ENCODE measurements around the gene STOML1. TPM values are rescaled to one million over a fixed set of nuclear protein-coding genes. Genes with fewer than 3 reads are reported as not detected.

The STOML1 gene
- total and polyA plus RNA-seq, 10 of the 15 experiments (the other 5 are each of a cell fraction or from before 2014, with no cell fraction given) = 0.14 to 13.6 (median 8.3) TPM

DNA sequence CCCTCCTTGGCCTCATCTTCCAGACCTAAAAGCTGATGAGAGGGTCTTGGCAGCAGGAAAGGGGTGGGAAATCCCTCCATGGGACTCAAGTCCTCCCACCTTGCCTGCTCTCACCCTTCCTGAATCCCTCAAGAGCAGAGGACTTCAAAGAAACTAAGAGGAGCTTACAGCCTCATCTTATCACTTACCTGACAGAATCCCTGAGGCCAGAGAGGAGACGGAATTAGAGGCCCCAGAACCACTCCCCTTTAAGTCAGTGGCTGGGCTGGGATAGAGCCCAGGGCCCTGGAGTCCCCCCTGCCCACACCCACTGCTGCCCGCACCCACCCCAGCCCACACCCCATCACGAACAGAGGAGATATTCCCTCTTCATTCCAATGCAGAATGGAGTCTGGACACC lies 50.6 kb downstream of the STOML1 start (continued):
- TF ChIP-seq IKZF1 (conservative IDR thresholded peaks at IDR 0.05) = no peak
- no peak for TF ChIP-seq FOXK2 (IDR thresholded peaks at IDR 0.05)
- no peak for TF ChIP-seq EGR1 (IDR thresholded peaks at IDR 0.05; ENCODE audit: borderline replicate concordance in 1 of 2, low read depth in 2 of 2, low read length in 2 of 2)
- no peak for TF ChIP-seq CBX3 (IDR thresholded peaks at IDR 0.05; ENCODE audit: borderline replicate concordance, low read depth)
- TF ChIP-seq EED (IDR thresholded peaks at IDR 0.05; ENCODE audit: low read depth) = no peak

DNA sequence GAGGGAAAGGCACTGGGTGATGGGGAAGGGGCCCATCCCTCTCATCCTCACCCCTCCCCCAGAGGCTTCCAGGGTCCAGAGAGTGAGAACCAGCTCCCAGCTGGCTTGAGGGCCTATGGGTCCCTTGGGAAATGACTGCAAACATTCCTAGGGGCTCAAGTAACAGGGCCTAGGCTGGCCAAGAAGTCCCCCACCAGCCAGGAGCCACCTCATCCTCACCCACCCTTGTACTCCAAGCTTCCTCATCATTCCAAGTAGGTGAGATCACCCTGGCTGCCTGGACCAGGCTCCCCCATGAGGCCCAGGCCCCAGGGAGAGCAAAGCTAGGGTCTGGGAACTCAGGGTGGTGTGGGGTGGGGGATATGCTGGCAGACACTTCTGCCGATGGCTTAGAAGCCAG lies 51.1 kb downstream of the STOML1 start:
- H3K79me2 ChIP-seq (ENCODE audit: control insufficient read depth, insufficient read depth, low read length) = no peaks in the 10 kb centered on the region
- TF ChIP-seq ZZZ3 (IDR thresholded peaks at IDR 0.05; ENCODE audit: control insufficient read depth, insufficient read length, low read depth) = no peak
- TF ChIP-seq TCF7 (IDR thresholded peaks at IDR 0.05; ENCODE audit: borderline replicate concordance) = no peak
- TF ChIP-seq TBL1XR1 (IDR thresholded peaks at IDR 0.05; ENCODE audit: low read depth, low read length) = no peak
- no peak for TF ChIP-seq SPI1 (IDR thresholded peaks at IDR 0.05; ENCODE audit: borderline replicate concordance, insufficient read depth, low read depth, low read length)
- no peak for TF ChIP-seq SMC3 (IDR thresholded peaks at IDR 0.05; ENCODE audit: borderline replicate concordance, low read length)
- TF ChIP-seq, protein P1, sequence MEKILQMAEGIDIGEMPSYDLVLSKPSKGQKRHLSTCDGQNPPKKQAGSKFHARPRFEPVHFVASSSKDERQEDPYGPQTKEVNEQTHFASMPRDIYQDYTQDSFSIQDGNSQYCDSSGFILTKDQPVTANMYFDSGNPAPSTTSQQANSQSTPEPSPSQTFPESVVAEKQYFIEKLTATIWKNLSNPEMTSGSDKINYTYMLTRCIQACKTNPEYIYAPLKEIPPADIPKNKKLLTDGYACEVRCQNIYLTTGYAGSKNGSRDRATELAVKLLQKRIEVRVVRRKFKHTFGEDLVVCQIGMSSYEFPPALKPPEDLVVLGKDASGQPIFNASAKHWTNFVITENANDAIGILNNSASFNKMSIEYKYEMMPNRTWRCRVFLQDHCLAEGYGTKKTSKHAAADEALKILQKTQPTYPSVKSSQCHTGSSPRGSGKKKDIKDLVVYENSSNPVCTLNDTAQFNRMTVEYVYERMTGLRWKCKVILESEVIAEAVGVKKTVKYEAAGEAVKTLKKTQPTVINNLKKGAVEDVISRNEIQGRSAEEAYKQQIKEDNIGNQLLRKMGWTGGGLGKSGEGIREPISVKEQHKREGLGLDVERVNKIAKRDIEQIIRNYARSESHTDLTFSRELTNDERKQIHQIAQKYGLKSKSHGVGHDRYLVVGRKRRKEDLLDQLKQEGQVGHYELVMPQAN (conservative IDR thresholded peaks at IDR 0.05) = no peak
- no peak for TF ChIP-seq NR2C1 (IDR thresholded peaks at IDR 0.05)
- TF ChIP-seq, protein P2, sequence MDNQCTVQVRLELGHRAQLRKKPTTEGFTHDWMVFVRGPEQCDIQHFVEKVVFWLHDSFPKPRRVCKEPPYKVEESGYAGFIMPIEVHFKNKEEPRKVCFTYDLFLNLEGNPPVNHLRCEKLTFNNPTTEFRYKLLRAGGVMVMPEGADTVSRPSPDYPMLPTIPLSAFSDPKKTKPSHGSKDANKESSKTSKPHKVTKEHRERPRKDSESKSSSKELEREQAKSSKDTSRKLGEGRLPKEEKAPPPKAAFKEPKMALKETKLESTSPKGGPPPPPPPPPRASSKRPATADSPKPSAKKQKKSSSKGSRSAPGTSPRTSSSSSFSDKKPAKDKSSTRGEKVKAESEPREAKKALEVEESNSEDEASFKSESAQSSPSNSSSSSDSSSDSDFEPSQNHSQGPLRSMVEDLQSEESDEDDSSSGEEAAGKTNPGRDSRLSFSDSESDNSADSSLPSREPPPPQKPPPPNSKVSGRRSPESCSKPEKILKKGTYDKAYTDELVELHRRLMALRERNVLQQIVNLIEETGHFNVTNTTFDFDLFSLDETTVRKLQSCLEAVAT (IDR thresholded peaks at IDR 0.05) = no peak
- TF ChIP-seq CBX5 (IDR thresholded peaks at IDR 0.05; ENCODE audit: low read depth) = no peak
- TF ChIP-seq NR2F1 (conservative IDR thresholded peaks at IDR 0.05) = no peak
- no peak for TF ChIP-seq SP1 (IDR thresholded peaks at IDR 0.05; ENCODE audit: low read depth, low read length)
- TF ChIP-seq BACH1 (IDR thresholded peaks at IDR 0.05; ENCODE audit: borderline replicate concordance) = no peak
- TF ChIP-seq ZBED1 (IDR thresholded peaks at IDR 0.05; ENCODE audit: borderline replicate concordance) = no peak
- TF ChIP-seq BRCA1 (IDR thresholded peaks at IDR 0.05; ENCODE audit: low read depth, low read length) = no peak
- no peak for TF ChIP-seq CHD1 (IDR thresholded peaks at IDR 0.05; ENCODE audit: low read depth, low read length)
- TF ChIP-seq, protein P3, sequence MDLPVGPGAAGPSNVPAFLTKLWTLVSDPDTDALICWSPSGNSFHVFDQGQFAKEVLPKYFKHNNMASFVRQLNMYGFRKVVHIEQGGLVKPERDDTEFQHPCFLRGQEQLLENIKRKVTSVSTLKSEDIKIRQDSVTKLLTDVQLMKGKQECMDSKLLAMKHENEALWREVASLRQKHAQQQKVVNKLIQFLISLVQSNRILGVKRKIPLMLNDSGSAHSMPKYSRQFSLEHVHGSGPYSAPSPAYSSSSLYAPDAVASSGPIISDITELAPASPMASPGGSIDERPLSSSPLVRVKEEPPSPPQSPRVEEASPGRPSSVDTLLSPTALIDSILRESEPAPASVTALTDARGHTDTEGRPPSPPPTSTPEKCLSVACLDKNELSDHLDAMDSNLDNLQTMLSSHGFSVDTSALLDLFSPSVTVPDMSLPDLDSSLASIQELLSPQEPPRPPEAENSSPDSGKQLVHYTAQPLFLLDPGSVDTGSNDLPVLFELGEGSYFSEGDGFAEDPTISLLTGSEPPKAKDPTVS (IDR thresholded peaks at IDR 0.05; ENCODE audit: low read depth, low read length) = no peak
- no peak for TF ChIP-seq MYB (IDR thresholded peaks at IDR 0.05; ENCODE audit: borderline replicate concordance, low read depth, low read length)
- H3K27ac ChIP-seq (ENCODE audit: control insufficient read depth, insufficient read depth) = no peak overlapping the region
- no peak overlapping the region for H2AFZ ChIP-seq (ENCODE audit: control insufficient read depth, low read depth, low read length)
- ChIA-PET SMC1A (ENCODE audit: uncharacterized antibody, unreplicated experiment) (no interaction called here), CTCF (no interaction called here), RAD21 (ENCODE audit: unreplicated experiment) (no interaction called here), POLR2A (no interaction called here)
- H3K36me3 ChIP-seq (ENCODE audit: control insufficient read depth in 2 of 2, insufficient read depth in 2 of 2, low read length in 1 of 2) = no peaks in the 10 kb centered on the region
- H3K9ac ChIP-seq (ENCODE audit: control insufficient read depth, insufficient read depth, low read length) = no peak overlapping the region
- no peak overlapping the region for H3K4me2 ChIP-seq (ENCODE audit: control insufficient read depth, insufficient read depth)
- no peak for FAIRE-seq
- WGBS (ENCODE audit: insufficient coverage, insufficient replicate concordance, low lambda C conversion rate, missing lambda C conversion rate) = 62% methylated on average over 1 of the region's 1 CpG
- in situ Hi-C loops (cut with MboI) = no loop called here
- H3K4me3 ChIP-seq = no peak overlapping the region
- no peaks in the 10 kb centered on the region for H3K4me1 ChIP-seq (ENCODE audit: control insufficient read depth, insufficient read depth, low read length)
- intact Hi-C loops (cut with micrococcal nuclease; ENCODE audit: unreplicated experiment) = no loop called here
- no peak for ATAC-seq
- no peaks in the 10 kb centered on the region for H3K9me3 ChIP-seq (replicated peaks; ENCODE audit: control insufficient read depth, insufficient read depth, low read length)
- no TSS peak for BruUV-seq (replicated peaks)
- H3K27me3 ChIP-seq (replicated peaks in 1 of 2; ENCODE audit: control insufficient read depth in 2 of 2, insufficient read depth in 2 of 2, low read length in 1 of 2) = peaks cover 0 to 1% of the 10 kb centered on the region in 2 experiments; a peak in 3 of 4 replicates
- DNase-seq (ENCODE audit: low read depth, low spot score) = no peak
- H4K20me1 ChIP-seq (ENCODE audit: control insufficient read depth, insufficient read depth) = no peaks in the 10 kb centered on the region
